ENCODE measurements around the gene SFXN4.

GRCh38 chr10:119095640-119096039, 69.9 kb downstream of the SFXN4 start:
- TF ChIP-seq, protein P1, sequence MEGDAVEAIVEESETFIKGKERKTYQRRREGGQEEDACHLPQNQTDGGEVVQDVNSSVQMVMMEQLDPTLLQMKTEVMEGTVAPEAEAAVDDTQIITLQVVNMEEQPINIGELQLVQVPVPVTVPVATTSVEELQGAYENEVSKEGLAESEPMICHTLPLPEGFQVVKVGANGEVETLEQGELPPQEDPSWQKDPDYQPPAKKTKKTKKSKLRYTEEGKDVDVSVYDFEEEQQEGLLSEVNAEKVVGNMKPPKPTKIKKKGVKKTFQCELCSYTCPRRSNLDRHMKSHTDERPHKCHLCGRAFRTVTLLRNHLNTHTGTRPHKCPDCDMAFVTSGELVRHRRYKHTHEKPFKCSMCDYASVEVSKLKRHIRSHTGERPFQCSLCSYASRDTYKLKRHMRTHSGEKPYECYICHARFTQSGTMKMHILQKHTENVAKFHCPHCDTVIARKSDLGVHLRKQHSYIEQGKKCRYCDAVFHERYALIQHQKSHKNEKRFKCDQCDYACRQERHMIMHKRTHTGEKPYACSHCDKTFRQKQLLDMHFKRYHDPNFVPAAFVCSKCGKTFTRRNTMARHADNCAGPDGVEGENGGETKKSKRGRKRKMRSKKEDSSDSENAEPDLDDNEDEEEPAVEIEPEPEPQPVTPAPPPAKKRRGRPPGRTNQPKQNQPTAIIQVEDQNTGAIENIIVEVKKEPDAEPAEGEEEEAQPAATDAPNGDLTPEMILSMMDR (IDR thresholded peaks at IDR 0.05 in 8 of 11, conservative IDR thresholded peaks at IDR 0.05 in 3 of 11) = no peak
- TF ChIP-seq POLR2A (IDR thresholded peaks at IDR 0.05) = no peak

All from spleen (tissue), 7 donors.